OCI-LY3 (cell line): ENCODE data around the gene B4GALT2.
A peak's percentile ranks its signal among the peaks of the same experiment; 100 is the strongest.

Experiments used
- H2AFZ ChIP-seq: fragments of 200-600, 300-600 bp; shearing (Covaris generic); 2 replicates; pipeline ENCODE4 v1.6.0; 2014; ENCODE audit warnings: antibody characterized with exemption, low read depth, low read length
- H3K27ac ChIP-seq: fragments of 200-600, 300-600 bp; sonication (generic); 2 replicates; pipeline ENCODE4 v1.5.1; 2014; ENCODE audit warnings: mild to moderate bottlenecking, low read length, moderate library complexity, mixed read lengths
- H3K27me3 ChIP-seq: fragments of 200-600, 300-600 bp; sonication (generic); 2 replicates; pipeline ENCODE4 v1.6.1; 2014; ENCODE audit warnings: low read depth, low read length, mixed read lengths
- H3K36me3 ChIP-seq: fragments of 200-600, 300-600 bp; sonication (generic); replicated peaks from 2 replicates; pipeline ENCODE3; 2014; ENCODE audit warnings: low read depth, low read length, mixed read lengths
- H3K4me1 ChIP-seq: fragments of 300-600, 200-600 bp; sonication (generic); 2 replicates; pipeline ENCODE4 v1.6.1; 2014; ENCODE audit warnings: low read length, mixed read lengths
- H3K4me2 ChIP-seq: fragments of 200-600, 300-600 bp; sonication (generic); 2 replicates; pipeline ENCODE4 v1.6.1; 2014; ENCODE audit warnings: low read length, mixed read lengths
- H3K4me3 ChIP-seq: fragments of 300-600, 200-600 bp; sonication (generic); 2 replicates; pipeline ENCODE4 v1.5.1; 2014; ENCODE audit warnings: antibody characterized with exemption, mild to moderate bottlenecking, low read length, moderate library complexity
- H3K79me2 ChIP-seq: fragments of 300-600, 200-600 bp; shearing (Covaris generic); 2 replicates; pipeline ENCODE4 v1.6.1; 2014; ENCODE audit warnings: mild to moderate bottlenecking, low read length, mixed read lengths
- H3K9ac ChIP-seq: fragments of 300-600, 200-600 bp; shearing (Covaris generic); 2 replicates; pipeline ENCODE4 v1.6.0; 2014; ENCODE audit warnings: mild to moderate bottlenecking, low read length, moderate library complexity
- H3K9me3 ChIP-seq: fragments of 200-600, 300-600 bp; shearing (Covaris generic); 2 replicates; pipeline ENCODE4 v1.6.1; 2014; ENCODE audit warnings: low read length, mixed read lengths; ENCODE audit not compliant: insufficient read depth
- H4K20me1 ChIP-seq: fragments of 200-600, 300-600 bp; sonication (generic); 2 replicates; pipeline ENCODE4 v1.6.1; 2016; ENCODE audit warnings: low read length, mixed read lengths; ENCODE audit not compliant: insufficient read depth
- CTCF ChIP-seq: fragments of 200-600, 300-600 bp; sonication (generic); IDR thresholded peaks from 2 replicates; pipeline ENCODE4 v1.5.1; 2014; ENCODE audit warnings: antibody characterized with exemption, low read length, low read depth
- EZH2phosphoT487 ChIP-seq: fragments of 200-600 bp; shearing (Covaris generic); IDR thresholded peaks from 2 replicates; pipeline ENCODE4 v1.6.1; 2018; ENCODE audit warnings: antibody characterized with exemption, mixed run types, low read depth

Gene B4GALT2

GRCh38 chr1:43994794-43995790, 16.1 kb downstream of the B4GALT2 start:
- Histone ChIP-seq H3K4me1 (peaks cover 16% of the 10 kb centered on the region), H2AFZ (no peak overlapping the region), H3K36me3 (no peaks in the 10 kb centered on the region), H3K9me3 (no peaks in the 10 kb centered on the region), H3K27me3 (no peaks in the 10 kb centered on the region), H3K4me2 (no peak overlapping the region), H3K9ac (no peak overlapping the region), H3K79me2 (no peaks in the 10 kb centered on the region), H4K20me1 (no peaks in the 10 kb centered on the region), H3K4me3 (no peak overlapping the region), H3K27ac (no peak overlapping the region)
- peak; percentile 33 for TF ChIP-seq CTCF
- no peak for TF ChIP-seq EZH2phosphoT487

- no peaks in the 10 kb centered on the region for H3K79me2 ChIP-seq
- no peak overlapping the region for H3K9ac ChIP-seq
- no peaks in the 10 kb centered on the region for H3K36me3 ChIP-seq
- H3K9me3 ChIP-seq = no peaks in the 10 kb centered on the region
- no peak overlapping the region for H3K4me3 ChIP-seq
- H3K4me1 ChIP-seq = peaks cover 10% of the 10 kb centered on the region; the same call in 1 of the 2 replicates
- no peak overlapping the region for H2AFZ ChIP-seq
- H3K4me2 ChIP-seq = no peak overlapping the region
- TF ChIP-seq EZH2phosphoT487 (no peak), CTCF (no peak)
- H4K20me1 ChIP-seq = no peaks in the 10 kb centered on the region
- no peaks in the 10 kb centered on the region for H3K27me3 ChIP-seq
- H3K27ac ChIP-seq = no peak overlapping the region
Observed at GRCh38 chr1:43995984-43996732, 17.1 kb downstream of the B4GALT2 start.

GRCh38 chr1:43996733-43997115, 17.7 kb downstream of the B4GALT2 start:
- peaks cover 10% of the 10 kb centered on the region; the same call in 1 of the 2 replicates for H3K4me1 ChIP-seq
- no peak overlapping the region for H3K4me2 ChIP-seq

More at GRCh38 chr1:43996733-43997115, 17.7 kb downstream of the B4GALT2 start:
- no peak overlapping the region for H3K4me3 ChIP-seq
- no peak overlapping the region for H3K9ac ChIP-seq
- no peaks in the 10 kb centered on the region for H3K9me3 ChIP-seq
- H2AFZ ChIP-seq = no peak overlapping the region
- H3K36me3 ChIP-seq = no peaks in the 10 kb centered on the region
- no peaks in the 10 kb centered on the region for H4K20me1 ChIP-seq
- no peak overlapping the region for H3K27ac ChIP-seq
- no peaks in the 10 kb centered on the region for H3K79me2 ChIP-seq
- TF ChIP-seq EZH2phosphoT487 (no peak), CTCF (no peak)
- no peaks in the 10 kb centered on the region for H3K27me3 ChIP-seq
